ENCODE results near the gene PRRC1. TPM values are rescaled to one million over a fixed set of nuclear protein-coding genes. Genes with fewer than 3 reads are reported as not detected.

Gene PRRC1
- total RNA-seq, 1 donor from 2014 or later = 32.3 TPM

DNA sequence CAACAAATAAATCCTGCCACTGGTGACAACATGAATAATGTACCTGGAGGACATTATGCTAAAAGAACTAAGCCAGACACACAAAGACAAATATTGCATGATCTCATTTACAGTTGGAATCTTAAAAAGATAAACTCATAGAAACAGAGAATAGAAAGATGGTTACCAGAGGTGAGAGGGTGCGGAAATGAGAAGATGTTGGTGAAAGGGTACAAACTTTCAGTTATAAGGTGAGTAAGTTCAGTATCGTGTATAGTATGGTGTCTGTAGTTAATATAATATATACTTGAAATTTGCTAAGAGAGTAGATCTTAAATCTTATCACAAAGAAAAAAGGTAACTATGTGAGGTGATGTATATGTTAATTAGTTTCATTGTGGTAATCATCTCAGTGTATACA is 63.3 kb downstream of the PRRC1 start:
- no peak for DNase-seq (ENCODE audit: low read depth in 2 of 2)

DNA sequence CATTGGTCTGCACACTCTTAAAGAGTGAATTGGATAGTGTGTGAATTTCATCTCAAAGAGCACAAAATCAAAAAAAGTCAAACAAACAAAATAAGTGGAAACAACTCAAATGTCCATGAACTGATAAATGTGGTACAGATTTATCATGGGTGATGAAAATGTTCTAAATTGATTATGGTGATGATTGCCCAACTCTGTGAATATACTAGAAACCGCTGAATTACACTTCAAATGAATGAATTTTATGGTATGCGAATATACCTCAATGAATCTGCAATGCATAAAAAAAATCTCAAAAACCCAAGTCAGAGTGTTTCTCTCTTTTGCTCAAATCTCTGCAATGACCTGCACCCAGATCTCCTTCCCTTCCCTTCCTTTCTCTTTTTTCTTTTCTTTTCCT is 64.0 kb downstream of the PRRC1 start:
- no peak for DNase-seq (ENCODE audit: low read depth in 2 of 2)

DNA sequence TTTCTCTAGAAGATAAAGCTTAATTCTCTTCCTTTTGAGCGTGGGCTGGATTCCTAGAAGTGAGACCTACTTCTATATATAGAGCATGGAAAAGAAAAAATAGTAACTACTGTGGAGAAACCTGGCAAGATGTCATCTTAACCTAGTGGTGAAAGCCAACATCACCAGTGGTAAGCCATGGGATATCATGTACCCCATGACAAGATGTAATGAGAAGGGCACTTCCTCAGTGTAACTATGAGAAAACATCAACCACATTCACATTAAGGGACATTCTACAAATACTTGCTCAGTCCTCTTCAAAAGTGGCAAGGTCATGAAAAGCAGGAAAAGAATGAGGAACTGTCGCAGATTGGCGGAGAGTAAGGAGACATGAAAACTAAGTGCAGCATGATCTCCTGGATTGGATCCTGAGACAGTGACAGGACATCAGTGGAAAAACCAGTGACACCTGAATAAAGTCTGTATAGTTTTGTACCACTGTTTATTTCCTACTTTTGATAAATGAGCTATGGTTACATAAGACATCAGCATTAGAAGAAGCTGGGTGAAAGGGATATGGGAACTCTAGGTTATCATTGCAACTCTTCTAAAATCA is 65.4 kb downstream of the PRRC1 start:
- no peak for DNase-seq (ENCODE audit: low read depth in 2 of 2)

DNA sequence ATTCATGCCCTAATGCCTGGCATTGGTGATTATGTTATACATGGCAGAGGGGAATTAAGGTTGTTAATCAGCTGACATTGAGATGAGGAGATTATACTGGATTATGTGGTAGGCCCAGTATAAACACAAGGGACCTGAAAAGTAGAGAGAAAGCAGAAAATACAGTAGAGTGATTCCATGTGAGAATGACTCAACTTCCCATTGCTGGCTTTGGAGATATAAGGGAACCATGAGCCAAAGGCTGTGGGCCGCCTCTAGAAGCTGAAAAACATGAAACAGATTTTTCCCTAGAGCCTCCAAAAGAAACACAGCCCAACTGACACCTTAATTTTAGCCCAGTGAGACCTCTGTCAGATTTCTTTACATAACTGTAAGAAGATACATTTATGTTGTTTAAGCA is 66.4 kb downstream of the PRRC1 start:
- no peak for DNase-seq (ENCODE audit: low read depth in 2 of 2)

DNA sequence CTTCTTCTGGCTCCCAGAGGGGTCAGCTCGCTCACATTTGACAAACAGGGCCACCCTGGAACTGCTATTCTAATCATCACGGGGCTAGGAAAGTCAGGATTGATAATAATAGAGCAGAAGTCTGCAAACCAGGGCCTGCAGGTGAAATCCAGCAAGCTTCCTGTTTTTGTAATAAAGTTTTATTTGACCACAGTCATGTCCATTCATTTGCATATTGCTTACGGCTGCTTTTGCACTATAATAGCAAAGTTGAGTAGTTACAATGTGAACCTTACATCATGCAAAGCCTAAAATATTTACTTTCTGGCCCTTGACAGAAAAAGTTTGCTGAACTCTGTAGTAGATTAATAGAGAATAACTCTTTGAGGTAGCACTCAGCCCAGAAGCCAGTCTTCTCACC is 68.2 kb downstream of the PRRC1 start:
- DNase-seq (ENCODE audit: low read depth in 2 of 2) = no peak

DNA sequence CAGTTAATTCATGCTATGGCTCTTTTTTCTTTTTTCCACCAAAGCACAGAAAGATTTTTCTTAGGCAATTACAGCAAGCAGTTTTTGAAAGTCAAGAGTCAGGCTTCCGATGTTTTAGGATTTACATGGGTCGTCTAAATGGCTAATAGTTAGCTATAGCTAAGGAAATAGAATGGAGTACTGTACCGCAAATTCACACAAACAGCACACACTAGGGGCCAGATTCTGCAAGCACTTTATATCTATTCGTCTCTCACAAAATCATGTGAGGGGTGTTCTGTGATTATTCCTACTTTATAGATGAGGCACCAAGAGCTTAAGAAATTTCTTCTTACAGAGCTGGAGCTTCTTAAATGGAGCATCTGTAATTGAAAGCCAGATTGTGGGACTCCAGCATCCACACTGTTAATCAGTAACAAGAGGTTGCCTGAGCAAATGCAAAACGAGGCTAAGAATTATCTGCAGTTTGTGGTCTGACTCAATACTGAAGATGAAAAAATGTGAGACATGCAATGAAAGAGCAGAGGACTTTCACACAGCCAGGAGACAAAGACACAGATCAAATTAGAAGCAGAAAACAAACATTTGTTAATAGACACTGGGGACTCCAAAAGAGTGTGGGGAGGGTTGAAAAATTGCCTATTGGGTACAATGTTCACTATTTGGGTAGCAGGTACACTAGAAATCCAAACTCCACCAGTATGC is 68.8 kb downstream of the PRRC1 start:
- no peak for DNase-seq (ENCODE audit: low read depth in 2 of 2)

DNA sequence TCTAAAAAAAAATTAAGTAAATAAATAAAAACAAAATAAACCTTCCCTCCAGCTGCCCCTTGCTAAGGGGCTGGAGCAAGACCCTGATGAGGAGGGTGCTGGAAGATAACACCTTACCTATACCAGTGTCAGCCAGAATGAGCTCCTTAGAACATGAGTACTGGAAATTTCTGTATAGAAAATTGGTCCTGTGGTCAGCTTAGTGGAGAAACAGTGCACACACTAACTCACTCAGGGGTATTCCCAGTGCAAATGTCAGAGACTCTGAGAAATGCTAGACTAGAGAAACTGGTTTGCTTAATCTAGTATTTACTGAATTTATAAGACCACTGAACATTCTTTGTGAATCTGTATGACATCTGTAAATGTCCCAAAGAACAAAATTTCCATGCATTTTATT is 69.4 kb downstream of the PRRC1 start:
- no peak for DNase-seq (ENCODE audit: low read depth in 2 of 2)

DNA sequence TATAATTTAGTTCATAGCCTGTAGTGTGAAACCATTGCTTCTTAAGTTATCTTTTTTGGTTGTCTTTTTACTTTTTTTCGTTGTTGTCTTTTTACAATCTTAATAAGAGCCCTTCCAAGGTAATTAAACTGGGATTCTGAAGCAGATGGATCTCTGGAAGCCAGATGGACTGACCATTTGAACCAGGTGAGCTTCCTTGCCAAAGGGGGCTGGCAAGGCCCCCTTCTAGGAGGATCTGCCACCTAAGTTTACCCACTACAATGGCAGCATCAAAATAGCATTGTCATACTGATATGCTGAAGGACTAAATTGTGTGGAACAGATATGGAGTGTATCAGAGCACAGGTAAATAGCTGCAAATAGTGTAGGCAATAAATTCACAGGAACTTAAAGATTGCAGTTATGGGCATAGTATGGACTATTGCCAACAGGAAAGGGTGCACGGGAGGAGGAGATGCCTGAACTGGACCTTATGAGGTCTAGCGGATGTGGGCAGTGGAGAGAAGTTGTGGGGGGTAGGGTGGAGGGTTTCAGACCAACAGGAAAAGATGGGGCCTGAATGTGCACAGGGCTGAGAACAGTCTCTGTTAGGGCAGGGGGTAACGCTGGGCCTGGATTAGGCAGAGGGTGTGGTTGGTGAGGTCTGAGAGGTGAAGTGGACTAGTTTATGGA is 69.9 kb downstream of the PRRC1 start:
- no peak for DNase-seq (ENCODE audit: low read depth in 2 of 2)

DNA sequence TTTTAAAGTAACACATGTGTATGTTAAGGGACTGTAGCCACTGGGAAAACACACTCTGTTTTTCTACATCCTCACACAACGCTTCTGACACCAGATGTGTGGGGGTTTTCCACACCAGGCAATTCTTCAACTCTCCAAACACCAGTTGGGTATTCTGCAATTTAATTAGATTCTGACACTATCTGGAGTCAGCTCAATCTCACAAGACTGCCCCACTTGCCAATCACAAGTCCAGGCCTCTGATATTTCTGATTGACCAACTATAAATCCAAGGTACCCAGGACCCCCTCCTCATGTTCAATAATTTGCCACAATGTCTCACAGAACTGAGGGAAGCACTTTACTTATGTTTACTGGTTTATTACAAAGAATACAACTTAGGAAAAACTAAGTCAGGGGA is 70.9 kb downstream of the PRRC1 start:
- DNase-seq (ENCODE audit: low read depth in 2 of 2) = no peak

DNA sequence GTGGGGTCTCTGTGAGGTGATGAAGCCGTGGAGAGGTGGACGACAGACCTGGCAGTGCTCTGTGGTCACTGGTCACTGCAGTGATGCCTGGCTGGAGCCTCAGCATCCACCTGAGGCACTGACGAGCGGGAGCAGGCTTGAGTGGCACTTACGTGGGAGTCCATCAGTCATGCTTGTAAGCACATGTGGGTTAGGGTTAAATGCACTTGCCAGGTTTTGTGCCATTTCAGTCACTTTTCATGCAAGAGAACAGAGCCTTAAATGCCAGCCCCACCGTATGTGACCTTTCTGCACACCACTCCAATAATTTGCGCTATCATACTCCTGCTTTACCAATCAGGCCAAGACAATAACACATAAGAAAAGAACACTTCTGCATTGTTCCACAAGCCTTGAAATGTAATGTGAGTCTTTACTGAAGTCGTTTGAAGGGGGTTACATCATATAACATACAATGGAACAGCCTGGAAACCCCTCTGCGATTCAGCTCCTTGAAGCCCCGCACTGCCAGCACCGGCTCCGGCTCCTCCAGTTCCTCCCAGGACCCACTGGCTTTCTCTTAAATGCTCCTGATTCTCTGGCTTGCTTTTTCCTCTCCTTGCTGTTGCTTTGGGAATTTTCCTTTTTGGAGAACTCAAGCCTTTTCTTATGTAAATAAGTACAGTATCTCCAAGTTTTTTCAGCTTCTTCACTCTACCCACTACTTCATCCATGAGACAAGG is 72.0 kb downstream of the PRRC1 start:
- DNase-seq (ENCODE audit: low read depth in 2 of 2) = no peak

DNA sequence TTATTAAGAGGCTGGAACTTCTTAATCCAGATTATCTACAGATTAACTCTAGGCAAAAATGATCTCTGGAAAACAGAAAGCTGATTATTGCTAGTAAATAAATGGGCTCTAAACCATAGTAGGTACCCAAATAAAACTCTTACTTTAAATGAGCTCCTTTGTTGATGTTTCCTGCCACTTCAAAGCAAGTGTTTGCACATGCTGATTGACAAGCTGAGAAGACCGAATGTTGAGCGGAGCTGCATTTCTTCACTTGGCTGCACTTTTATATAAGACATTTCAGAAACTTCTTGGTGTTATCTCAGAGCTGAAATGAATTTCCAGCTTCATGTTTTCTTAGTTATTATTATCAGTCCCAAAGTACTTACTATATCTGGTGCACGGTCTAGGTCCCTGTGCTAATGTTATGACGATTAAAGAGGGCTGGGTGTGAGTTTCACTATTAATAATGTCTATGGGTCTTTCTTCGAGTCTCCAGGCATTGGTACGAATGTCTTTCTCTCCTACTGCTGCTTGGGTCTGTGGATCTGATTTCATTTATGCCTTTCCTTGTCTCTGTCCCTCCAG is 72.8 kb downstream of the PRRC1 start:
- DNase-seq (ENCODE audit: low read depth in 2 of 2) = no peak

DNA sequence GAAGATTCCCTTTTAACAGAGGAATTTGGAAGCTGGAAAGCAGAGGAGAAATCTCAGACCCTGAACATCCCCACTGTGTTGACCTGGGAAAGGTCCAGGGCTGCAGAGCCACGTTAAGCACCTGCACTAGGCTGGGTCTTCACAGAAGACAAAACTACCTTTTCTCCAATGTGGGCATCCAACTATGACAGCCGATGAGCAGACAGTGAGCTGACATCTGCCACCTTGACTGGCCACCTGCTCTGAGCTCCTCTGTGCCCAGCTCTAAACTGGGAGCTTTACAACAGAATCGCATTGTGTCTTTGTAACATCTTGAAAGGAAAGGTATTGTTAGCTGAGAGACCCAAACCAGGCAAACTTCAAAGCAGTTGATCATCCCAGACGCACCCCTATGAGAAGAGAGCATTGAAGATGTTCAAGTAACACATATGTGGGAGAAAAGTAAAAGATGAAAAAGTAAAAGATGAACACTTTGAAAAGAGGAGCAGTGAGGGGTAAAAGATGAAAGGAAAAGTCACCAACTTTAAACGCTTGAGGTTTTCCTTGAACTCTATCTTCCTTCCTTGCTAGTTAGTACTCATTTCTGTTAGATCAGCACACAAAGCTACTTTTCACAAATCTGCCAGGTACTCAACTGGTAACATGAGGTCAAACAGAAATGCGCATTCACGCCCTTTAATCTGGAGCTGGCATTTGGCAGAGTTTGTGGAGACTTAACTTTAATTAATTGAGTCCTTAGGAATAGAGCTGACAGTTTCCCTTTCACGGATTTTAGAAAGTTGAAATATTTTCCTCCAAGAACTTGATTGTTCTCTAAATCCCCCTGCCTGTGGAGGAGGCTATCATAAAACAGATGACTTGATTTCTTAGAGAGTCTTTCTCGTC is 78.3 kb downstream of the PRRC1 start:
- no peak for DNase-seq (ENCODE audit: low read depth in 2 of 2)

DNA sequence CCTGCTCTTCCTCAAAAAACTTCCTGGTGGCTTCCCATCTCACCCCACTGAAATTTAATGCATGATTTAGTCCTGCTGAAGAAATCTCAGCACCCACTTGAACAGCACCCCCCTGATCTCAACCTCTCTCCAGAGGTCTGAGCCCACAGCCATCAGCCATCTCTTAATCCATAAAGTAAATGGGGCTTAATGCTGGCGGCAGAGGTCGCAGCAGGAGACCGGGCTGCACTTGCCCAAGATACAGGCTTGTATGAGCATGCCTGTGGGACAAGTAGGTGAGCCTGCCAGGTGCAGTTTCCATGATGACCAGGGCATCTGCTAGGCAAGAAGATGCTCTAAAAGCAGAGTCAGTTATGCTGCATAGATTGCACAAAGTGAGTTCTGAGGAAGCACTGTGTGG is 79.1 kb downstream of the PRRC1 start:
- DNase-seq (ENCODE audit: low read depth in 2 of 2) = no peak

DNA sequence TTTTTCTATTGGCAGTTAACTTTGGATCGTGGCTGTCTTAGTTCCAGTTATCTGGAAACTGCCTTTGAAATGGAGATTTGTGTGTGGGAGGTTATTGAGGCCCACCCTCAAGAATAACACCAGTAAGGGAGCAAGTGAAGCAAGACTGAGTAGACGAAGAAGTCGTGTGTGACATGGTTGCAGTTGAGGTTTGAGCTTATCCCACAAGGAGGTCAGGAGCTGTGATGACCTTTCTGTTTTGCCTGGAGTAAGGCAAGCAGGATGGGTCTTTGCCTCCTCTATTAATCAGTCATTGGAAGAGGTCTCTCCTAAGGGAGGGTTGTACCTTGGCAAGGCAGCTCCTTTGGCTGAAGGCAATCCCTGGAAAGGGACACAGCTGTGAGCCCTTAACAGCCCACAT is 81.9 kb downstream of the PRRC1 start:
- DNase-seq (ENCODE audit: low read depth in 2 of 2) = no peak

DNA sequence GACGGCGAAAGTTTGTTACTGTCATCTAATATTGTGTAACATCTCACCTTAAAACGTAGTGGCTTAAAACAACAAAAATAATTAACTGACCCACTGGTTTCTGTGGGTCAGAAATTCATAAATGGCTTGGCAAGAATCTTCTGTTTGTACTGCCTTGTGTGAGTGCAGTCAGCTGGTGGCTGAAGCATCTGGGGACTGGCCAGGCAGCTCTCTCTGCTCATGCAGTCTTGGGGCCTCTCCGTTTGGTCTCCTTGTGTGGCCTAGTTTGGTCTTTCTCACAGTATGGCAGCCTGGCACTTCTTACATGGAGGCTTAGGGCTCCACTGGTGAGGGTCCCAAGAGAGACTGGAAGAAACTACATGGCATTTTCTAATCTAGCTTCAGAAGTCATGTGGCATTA is 82.4 kb downstream of the PRRC1 start:
- DNase-seq (ENCODE audit: low read depth in 2 of 2) = no peak

DNA sequence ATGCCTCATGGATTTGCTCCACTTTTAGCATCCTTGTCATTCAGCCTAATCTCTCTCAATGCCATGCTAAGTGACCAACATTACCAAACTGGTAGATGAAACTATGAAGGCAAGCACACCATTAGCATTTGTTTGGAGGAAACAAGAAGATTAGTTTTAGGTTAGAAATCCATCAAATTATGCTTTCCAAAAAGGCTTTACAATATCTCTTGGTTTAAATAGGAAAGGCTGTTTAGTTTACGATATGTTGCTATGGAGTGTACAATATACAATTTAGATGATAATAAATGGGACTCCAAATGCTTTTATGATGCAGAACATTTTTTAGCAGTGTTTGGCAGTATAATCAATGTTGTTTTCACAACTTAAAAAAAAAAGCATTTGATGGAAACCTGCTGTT is 83.7 kb downstream of the PRRC1 start:
- no peak for DNase-seq (ENCODE audit: low read depth in 2 of 2)

DNA sequence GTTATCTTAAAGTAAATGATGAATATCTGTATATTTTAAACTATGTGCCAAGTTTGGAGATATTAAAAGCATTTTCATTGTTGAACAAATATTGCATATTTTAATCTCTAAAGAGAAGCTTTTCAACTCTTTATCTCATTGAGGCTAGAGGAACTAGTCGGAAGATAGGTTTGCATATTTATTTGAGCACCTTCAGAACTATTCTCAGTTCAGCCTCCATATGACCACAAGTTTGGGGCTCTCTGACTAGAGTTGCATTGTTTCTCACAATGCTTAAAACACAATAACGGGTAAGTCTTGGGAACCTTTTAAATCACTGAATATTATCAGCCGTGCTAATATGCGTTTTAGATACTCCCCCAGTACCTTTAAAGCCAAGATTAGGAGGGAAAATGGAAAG is 84.2 kb downstream of the PRRC1 start:
- DNase-seq (ENCODE audit: low read depth in 2 of 2) = no peak

DNA sequence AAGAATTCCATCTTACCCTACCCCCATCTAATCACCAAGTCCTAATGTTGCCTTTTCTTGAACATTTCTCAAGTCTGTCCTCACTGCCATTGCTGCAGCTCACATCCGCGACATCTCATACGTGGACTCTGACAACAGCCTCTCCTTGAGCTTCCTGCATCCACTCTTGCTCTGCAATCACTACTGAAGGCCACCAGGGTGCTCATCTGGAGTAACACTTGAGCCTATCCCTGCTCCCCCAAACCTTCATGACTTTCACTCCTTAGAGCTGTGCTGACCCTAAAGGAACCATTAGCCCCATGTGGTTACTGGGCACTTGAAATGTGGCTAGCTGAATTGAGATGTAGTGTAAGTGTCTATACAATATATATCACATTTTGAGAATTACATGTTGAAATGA is 85.0 kb downstream of the PRRC1 start:
- DNase-seq (ENCODE audit: low read depth in 2 of 2) = no peak

DNA sequence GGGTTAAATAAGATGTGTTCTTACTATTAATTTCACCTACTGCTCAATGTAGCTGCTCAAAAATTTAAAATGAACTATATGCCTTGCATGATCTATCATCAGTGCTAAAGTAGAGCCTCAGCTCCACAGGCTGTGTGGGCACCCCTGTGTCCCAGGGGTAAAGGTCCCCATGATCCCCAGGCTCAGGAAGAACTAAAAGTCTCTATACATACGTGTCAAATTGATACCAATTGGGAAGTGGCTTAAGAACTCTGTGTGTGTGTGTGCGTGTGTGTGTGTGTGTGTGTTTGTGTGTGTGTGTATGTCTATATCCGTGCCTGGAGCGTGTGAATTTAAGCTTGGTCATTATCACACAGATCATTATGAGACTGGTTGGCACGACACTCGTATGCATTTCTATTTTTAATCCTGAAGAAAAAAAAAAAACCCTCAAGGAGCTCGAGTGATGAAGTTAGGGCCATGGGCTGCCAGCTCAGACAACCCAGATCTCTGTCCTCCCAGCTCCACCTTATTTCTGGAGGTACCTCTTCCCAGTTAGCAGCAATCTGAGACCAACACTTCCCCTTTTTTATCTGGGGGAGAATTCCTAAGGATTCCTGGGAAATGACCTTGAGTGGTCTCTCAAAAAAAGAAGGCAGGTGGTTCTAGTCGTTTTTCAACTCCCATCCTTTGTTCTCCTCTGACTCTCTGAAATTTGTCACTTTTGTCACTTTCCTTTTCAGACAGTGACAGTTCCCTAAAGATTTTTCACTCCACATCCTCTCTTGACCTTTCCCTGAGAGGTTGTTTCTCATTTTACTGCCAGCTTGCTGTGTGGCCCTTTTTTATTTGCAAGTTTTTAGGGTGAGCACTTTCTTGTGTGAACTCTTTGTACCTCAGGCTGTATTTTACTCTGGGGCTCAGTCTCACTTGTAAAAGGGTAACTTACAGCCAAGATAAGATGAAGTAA is 85.7 kb downstream of the PRRC1 start:
- no peak for DNase-seq (ENCODE audit: low read depth in 2 of 2)
